ENCODE data around the gene ALOXE3.

GRCh38 chr17:8150194-8151119 is 32.1 kb upstream of the ALOXE3 start:
- TF ChIP-seq TAF1 (IDR thresholded peaks at IDR 0.05; ENCODE audit: borderline replicate concordance, insufficient read depth, low read length) = no peak
- TF ChIP-seq, protein P1, sequence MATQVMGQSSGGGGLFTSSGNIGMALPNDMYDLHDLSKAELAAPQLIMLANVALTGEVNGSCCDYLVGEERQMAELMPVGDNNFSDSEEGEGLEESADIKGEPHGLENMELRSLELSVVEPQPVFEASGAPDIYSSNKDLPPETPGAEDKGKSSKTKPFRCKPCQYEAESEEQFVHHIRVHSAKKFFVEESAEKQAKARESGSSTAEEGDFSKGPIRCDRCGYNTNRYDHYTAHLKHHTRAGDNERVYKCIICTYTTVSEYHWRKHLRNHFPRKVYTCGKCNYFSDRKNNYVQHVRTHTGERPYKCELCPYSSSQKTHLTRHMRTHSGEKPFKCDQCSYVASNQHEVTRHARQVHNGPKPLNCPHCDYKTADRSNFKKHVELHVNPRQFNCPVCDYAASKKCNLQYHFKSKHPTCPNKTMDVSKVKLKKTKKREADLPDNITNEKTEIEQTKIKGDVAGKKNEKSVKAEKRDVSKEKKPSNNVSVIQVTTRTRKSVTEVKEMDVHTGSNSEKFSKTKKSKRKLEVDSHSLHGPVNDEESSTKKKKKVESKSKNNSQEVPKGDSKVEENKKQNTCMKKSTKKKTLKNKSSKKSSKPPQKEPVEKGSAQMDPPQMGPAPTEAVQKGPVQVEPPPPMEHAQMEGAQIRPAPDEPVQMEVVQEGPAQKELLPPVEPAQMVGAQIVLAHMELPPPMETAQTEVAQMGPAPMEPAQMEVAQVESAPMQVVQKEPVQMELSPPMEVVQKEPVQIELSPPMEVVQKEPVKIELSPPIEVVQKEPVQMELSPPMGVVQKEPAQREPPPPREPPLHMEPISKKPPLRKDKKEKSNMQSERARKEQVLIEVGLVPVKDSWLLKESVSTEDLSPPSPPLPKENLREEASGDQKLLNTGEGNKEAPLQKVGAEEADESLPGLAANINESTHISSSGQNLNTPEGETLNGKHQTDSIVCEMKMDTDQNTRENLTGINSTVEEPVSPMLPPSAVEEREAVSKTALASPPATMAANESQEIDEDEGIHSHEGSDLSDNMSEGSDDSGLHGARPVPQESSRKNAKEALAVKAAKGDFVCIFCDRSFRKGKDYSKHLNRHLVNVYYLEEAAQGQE (IDR thresholded peaks at IDR 0.05; ENCODE audit: insufficient read depth in 1 of 2, low read depth in 2 of 2, low read length in 2 of 2) = no peak
- no peak for TF ChIP-seq FOXP2 (optimal IDR thresholded peaks at IDR 0.05; ENCODE audit: borderline replicate concordance, extremely low read depth, extremely low read length, insufficient read depth)

Measured in PFSK-1 (cell line).